ENCODE measurements around the gene OOEP. TPM values are rescaled to one million over a fixed set of nuclear protein-coding genes. Genes with fewer than 3 reads are reported as not detected.

Gene OOEP
- not detected for total RNA-seq

GRCh38 chr6:73369563-73369962 lies at the start of gene OOEP:
Gene OOEP, minus strand, starts transcription at chr6:73369897. Its CDS starts 105 bp downstream, at chr6:73369792.
- TF ChIP-seq POLR2A (IDR thresholded peaks at IDR 0.05), result no peak
- no peak for TF ChIP-seq CTCF (IDR thresholded peaks at IDR 0.05)
- H3K9me3 ChIP-seq, result no peaks in the 10 kb centered on the region
- H3K27ac ChIP-seq, result no peak within 1 kb of the TSS
- intact Hi-C loops (cut with DNase I), result no loop called here
- no peak within 1 kb of the TSS for H3K4me3 ChIP-seq (replicated peaks in 1 of 3)
- H3K36me3 ChIP-seq, result no peaks in the 10 kb centered on the region
- no peaks in the 10 kb centered on the region for H3K27me3 ChIP-seq
- no peak for DNase-seq
- WGBS, 2 donors, result 97% methylated on average over 30 to 32 of the region's 36 CpGs
- no peaks in the 10 kb centered on the region for H3K4me1 ChIP-seq

- no peak overlapping the region for H3K27ac ChIP-seq
- intact Hi-C loops (cut with DNase I), result no loop called here
These were observed 48.5 kb upstream of the OOEP start for GRCh38 chr6:73418081-73418741.

GRCh38 chr6:73413102-73413501 lies 43.4 kb upstream of the OOEP start:
- Histone ChIP-seq H3K4me3 (replicated peaks in 1 of 3) (no peak overlapping the region), H3K27ac (no peak overlapping the region), H3K27me3 (no peaks in the 10 kb centered on the region), H3K9me3 (no peaks in the 10 kb centered on the region), H3K4me1 (no peaks in the 10 kb centered on the region), H3K36me3 (no peaks in the 10 kb centered on the region)
- DNase-seq, result no peak
- TF ChIP-seq CTCF (IDR thresholded peaks at IDR 0.05), result no peak
- TF ChIP-seq POLR2A (IDR thresholded peaks at IDR 0.05), result no peak
- WGBS, 2 donors, result 83% methylated on average over 3 of the region's 3 CpGs
- intact Hi-C loops (cut with DNase I), result no loop called here

More at GRCh38 chr6:73418081-73418741, 48.5 kb upstream of the OOEP start:
- WGBS, 2 donors, result 93 to 94% methylated on average over 11 of the region's 11 CpGs
- Histone ChIP-seq H3K27me3 (no peaks in the 10 kb centered on the region), H3K4me1 (no peaks in the 10 kb centered on the region), H3K9me3 (no peaks in the 10 kb centered on the region), H3K4me3 (replicated peaks in 1 of 3) (no peak overlapping the region), H3K36me3 (no peaks in the 10 kb centered on the region)
- no peak for DNase-seq
- TF ChIP-seq CTCF (IDR thresholded peaks at IDR 0.05), result no peak
- TF ChIP-seq POLR2A (IDR thresholded peaks at IDR 0.05), result no peak

- TF ChIP-seq CTCF (IDR thresholded peaks at IDR 0.05) (no peak), POLR2A (IDR thresholded peaks at IDR 0.05) (no peak)
- intact Hi-C loops (cut with DNase I), result no loop called here
- 100% methylated on average over 1 of the region's 1 CpG for WGBS, 2 donors
These were observed 39.7 kb upstream of the OOEP start for GRCh38 chr6:73409395-73409794.

GRCh38 chr6:73400656-73401055 lies 31.0 kb upstream of the OOEP start:
- no peak overlapping the region for H3K27ac ChIP-seq
- no peaks in the 10 kb centered on the region for H3K27me3 ChIP-seq
- intact Hi-C loops (cut with DNase I), result no loop called here
- H3K4me1 ChIP-seq, result no peaks in the 10 kb centered on the region
- no peaks in the 10 kb centered on the region for H3K9me3 ChIP-seq
- no peak overlapping the region for H3K4me3 ChIP-seq (replicated peaks in 1 of 3)
- TF ChIP-seq POLR2A (IDR thresholded peaks at IDR 0.05) (no peak), CTCF (IDR thresholded peaks at IDR 0.05) (no peak)
- H3K36me3 ChIP-seq, result no peaks in the 10 kb centered on the region
- no peak for DNase-seq

More at GRCh38 chr6:73409395-73409794, 39.7 kb upstream of the OOEP start:
- no peak overlapping the region for H3K27ac ChIP-seq
- no peaks in the 10 kb centered on the region for H3K4me1 ChIP-seq
- no peaks in the 10 kb centered on the region for H3K9me3 ChIP-seq
- no peak overlapping the region for H3K4me3 ChIP-seq (replicated peaks in 1 of 3)
- H3K36me3 ChIP-seq, result no peaks in the 10 kb centered on the region
- H3K27me3 ChIP-seq, result no peaks in the 10 kb centered on the region
- DNase-seq, result no peak
